Motor neuron (in vitro differentiated cells): ENCODE measurements around the gene RSPH6A. TPM values are rescaled to one million over a fixed set of nuclear protein-coding genes. Genes with fewer than 3 reads are reported as not detected.
"Not testable (repeated sequence)": the region's sequence is repeated elsewhere in the genome, so short reads cannot be mapped to it uniquely, and the experiment has no call there.

Experiments used
- ATAC-seq, 8 experiments: fragments of 200-7000 bp; cut with Tn5 transposase; replicated peaks in 6 of 8; 2 replicates each; pipeline ENCODE4 v1.8.0; 2021; ENCODE audit warnings: mild to moderate bottlenecking in 8 of 8, moderate library complexity in 8 of 8
- H3K27ac ChIP-seq, 2 donors: fragments of 250-450 bp; sonication (Bioruptor Pico); 2 replicates each; pipeline ENCODE4 v1.9.0; 2021; ENCODE audit warnings: antibody characterized with exemption in 2 of 2, mild to moderate bottlenecking in 2 of 2, moderate library complexity in 1 of 2
- H3K4me1 ChIP-seq, 2 donors: fragments of 250-450 bp; sonication (Bioruptor Pico); replicated peaks in 1 of 2; 2 replicates each; pipeline ENCODE4 v1.6.1; 2021; ENCODE audit warnings: antibody characterized with exemption in 2 of 2, mild to moderate bottlenecking in 2 of 2, moderate library complexity in 1 of 2
- H3K4me3 ChIP-seq, 5 donors: fragments of 250-450 bp; sonication (Bioruptor Pico); 2 replicates each; pipeline ENCODE4 v1.9.0; 2021; ENCODE audit warnings: antibody characterized with exemption in 5 of 5, mild to moderate bottlenecking in 5 of 5, moderate library complexity in 4 of 5
- WGBS, 10 experiments: fragments of 450-650 bp; shearing (Covaris generic); methylation state at CpG; one replicate each; pipeline ENCODE4 v1.0.0; 2022; 5-methylcytosine and 5-hydroxymethylcytosine counted together
- in situ Hi-C, 9 experiments: fragments of 400-800 bp; cut with MboI; loops; one replicate each; pipeline ENCODE4 v1.15.0; 2021; ENCODE audit warnings: low sequenced_read_pairs in 9 of 9, low pct_unique_long_range_greater_than_20kb in 2 of 9; ENCODE audit not compliant: unreplicated experiment in 9 of 9
- total RNA-seq, 8 experiments: library from RNA; unstranded; fragments of 300-600 nt; gene quantifications; 2 replicates each; pipeline versions ENCODE4 v1.2.3 to v1.2.4, GENCODE V29; 2022

RSPH6A gene
- total RNA-seq, 8 experiments from 2014 or later: 0.18 to 0.76 (median 0.21) TPM; not detected in 2

GRCh38 chr19:45809643-45810159 is 5.4 kb downstream of the RSPH6A start:
- Histone ChIP-seq H3K4me3 (no peak overlapping the region), H3K4me1 (peaks cover 0 to 2% of the 10 kb centered on the region in 2 donors), H3K27ac (no peak overlapping the region)
- in situ Hi-C loops: no loop called here
- ATAC-seq: peak; percentile 18 to 61 (median 32)
- 0 to 86% (median 64%) methylated on average over 1 to 7 of the region's 7 CpGs; no CpG with 5 or more reads in 3 of the 10 experiments for WGBS, 10 experiments

GRCh38 chr19:45805719-45806118 is 9.4 kb downstream of the RSPH6A start:
- Histone ChIP-seq H3K27ac (no peak overlapping the region), H3K4me1 (no peaks in the 10 kb centered on the region), H3K4me3 (no peak overlapping the region)
- in situ Hi-C loops: no loop called here
- ATAC-seq: no peak

GRCh38 chr19:45804959-45805230 is 10.2 kb downstream of the RSPH6A start:
- 60 to 95% (median 89%) methylated on average over 1 to 6 of the region's 8 CpGs; no CpG with 5 or more reads in 2 of the 10 experiments for WGBS, 10 experiments
- Histone ChIP-seq H3K4me3 (no peak overlapping the region), H3K27ac (no peak overlapping the region), H3K4me1 (no peaks in the 10 kb centered on the region)
- in situ Hi-C loops: no loop called here
- ATAC-seq: no peak

GRCh38 chr19:45804140-45804958 is 10.8 kb downstream of the RSPH6A start:
- Histone ChIP-seq H3K4me1 (no peaks in the 10 kb centered on the region), H3K27ac (no peak overlapping the region), H3K4me3 (no peak overlapping the region)
- in situ Hi-C loops: no loop called here
- 64 to 97% (median 90%) methylated on average over 4 to 27 of the region's 57 CpGs for WGBS, 10 experiments
- no peak for ATAC-seq

GRCh38 chr19:45801603-45802175 is 13.4 kb downstream of the RSPH6A start:
- H3K4me3 ChIP-seq: no peak overlapping the region
- in situ Hi-C loops: no loop called here
- 80 to 100% (median 90%) methylated on average over 1 to 3 of the region's 7 CpGs; no CpG with 5 or more reads in 6 of the 10 experiments for WGBS, 10 experiments
- no peak overlapping the region for H3K27ac ChIP-seq
- H3K4me1 ChIP-seq: peaks cover 2% of the 10 kb centered on the region in 2 donors
- ATAC-seq: no peak

GRCh38 chr19:45800070-45800553 is 15.0 kb downstream of the RSPH6A start:
- no peak overlapping the region for H3K4me3 ChIP-seq
- H3K4me1 ChIP-seq: peaks cover 2% of the 10 kb centered on the region in 2 donors
- no peak overlapping the region for H3K27ac ChIP-seq
- in situ Hi-C loops: no loop called here
- 0 to 83% (median 54%) methylated on average over 1 to 2 of the region's 8 CpGs; no CpG with 5 or more reads in 6 of the 10 experiments for WGBS, 10 experiments
- peak in 5 of 8 experiments; percentile 4 to 27 (median 8) for ATAC-seq

- H3K4me3 ChIP-seq, H3K4me1 ChIP-seq, in situ Hi-C loops, H3K27ac ChIP-seq, ATAC-seq: not testable (repeated sequence)
- 57 to 96% (median 82%) methylated on average over 1 to 4 of the region's 5 CpGs; no CpG with 5 or more reads in 6 of the 10 experiments for WGBS, 10 experiments
Measured at GRCh38 chr19:45799541-45799940, 15.6 kb downstream of the RSPH6A start.

GRCh38 chr19:45798995-45799517 is 16.1 kb downstream of the RSPH6A start:
- no peak overlapping the region for H3K27ac ChIP-seq
- peak; percentile 75 to 94 (median 84) for ATAC-seq
- H3K4me3 ChIP-seq: no peak overlapping the region
- peaks cover 2% of the 10 kb centered on the region in 2 donors for H3K4me1 ChIP-seq
- in situ Hi-C loops: no loop called here
- WGBS, 10 experiments: 0 to 40% (median 33%) methylated on average over 1 to 3 of the region's 10 CpGs; no CpG with 5 or more reads in 4 of the 10 experiments

GRCh38 chr19:45794627-45795026 is 20.5 kb downstream of the RSPH6A start:
- Histone ChIP-seq H3K4me3 (no peak overlapping the region), H3K27ac (no peak overlapping the region), H3K4me1 (peaks cover 12 to 19% of the 10 kb centered on the region in 2 donors)
- in situ Hi-C loops: no loop called here
- WGBS, 10 experiments: 60 to 86% (median 67%) methylated on average over 1 of the region's 2 CpGs; no CpG with 5 or more reads in 7 of the 10 experiments
- ATAC-seq: no peak

GRCh38 chr19:45793876-45794275 is 21.2 kb downstream of the RSPH6A start:
- no peak for ATAC-seq
- in situ Hi-C loops: no loop called here
- H3K27ac ChIP-seq: no peak overlapping the region
- H3K4me3 ChIP-seq: no peak overlapping the region
- peaks cover 9 to 17% of the 10 kb centered on the region in 2 donors for H3K4me1 ChIP-seq
- 47 to 100% (median 58%) methylated on average over 1 to 6 of the region's 6 CpGs; no CpG with 5 or more reads in 2 of the 10 experiments for WGBS, 10 experiments

GRCh38 chr19:45793178-45793564 is 21.9 kb downstream of the RSPH6A start:
- Histone ChIP-seq H3K4me1 (peaks cover 9 to 17% of the 10 kb centered on the region in 2 donors), H3K27ac (no peak overlapping the region), H3K4me3 (peak overlapping the region; percentile 3 to 97 (median 86))
- 0 to 100% (median 32%) methylated on average over 1 to 2 of the region's 3 CpGs; no CpG with 5 or more reads in 1 of the 10 experiments for WGBS, 10 experiments
- ATAC-seq: no peak
- in situ Hi-C loops: no loop called here

GRCh38 chr19:45792470-45793177 is 22.5 kb downstream of the RSPH6A start, which contains the start of gene DMWD:
TSS of gene DMWD (minus strand) at chr19:45792845. CDS start at chr19:45792756, 89 bp downstream.
- Histone ChIP-seq H3K27ac (peak within 1 kb of the TSS; percentile 81 to 91), H3K4me1 (peaks cover 9 to 17% of the 10 kb centered on the region in 2 donors), H3K4me3 (peak within 1 kb of the TSS; percentile 72 to 97 (median 86))
- 0% methylated on average over 2 to 8 of the region's 86 CpGs; no CpG with 5 or more reads in 6 of the 10 experiments for WGBS, 10 experiments
- in situ Hi-C loops: no loop called here
- ATAC-seq: peak; percentile 88 to 97 (median 94)
